Amniotic stem cell (primary cell): Measurements from ENCODE around the gene LRRC10B.

Source experiments
- DNase-seq: peaks from one replicate; lab custom pipeline; 2025; lab: John Stamatoyannopoulos, UW

LRRC10B gene

DNA sequence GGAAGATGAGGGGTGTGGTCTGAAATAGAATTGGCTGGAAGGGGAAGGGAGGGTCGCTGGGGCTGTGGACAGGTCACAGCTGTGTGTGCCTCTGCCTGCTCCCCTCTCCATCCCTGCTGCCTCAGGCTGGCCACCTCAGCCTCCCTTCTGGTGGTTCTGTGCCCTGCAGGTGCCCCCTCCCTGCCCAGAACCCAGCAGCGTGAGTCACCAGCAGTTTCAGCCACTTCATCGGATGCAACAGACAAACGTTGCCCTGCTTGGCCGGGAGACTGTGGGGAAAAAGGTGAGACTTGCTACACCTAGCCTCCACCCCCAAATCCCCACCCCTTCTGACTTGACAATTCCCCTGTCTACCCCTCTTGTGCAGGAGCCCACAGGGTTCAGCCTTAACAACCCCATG lies 21.8 kb upstream of the LRRC10B start:
- no peak for DNase-seq

DNA sequence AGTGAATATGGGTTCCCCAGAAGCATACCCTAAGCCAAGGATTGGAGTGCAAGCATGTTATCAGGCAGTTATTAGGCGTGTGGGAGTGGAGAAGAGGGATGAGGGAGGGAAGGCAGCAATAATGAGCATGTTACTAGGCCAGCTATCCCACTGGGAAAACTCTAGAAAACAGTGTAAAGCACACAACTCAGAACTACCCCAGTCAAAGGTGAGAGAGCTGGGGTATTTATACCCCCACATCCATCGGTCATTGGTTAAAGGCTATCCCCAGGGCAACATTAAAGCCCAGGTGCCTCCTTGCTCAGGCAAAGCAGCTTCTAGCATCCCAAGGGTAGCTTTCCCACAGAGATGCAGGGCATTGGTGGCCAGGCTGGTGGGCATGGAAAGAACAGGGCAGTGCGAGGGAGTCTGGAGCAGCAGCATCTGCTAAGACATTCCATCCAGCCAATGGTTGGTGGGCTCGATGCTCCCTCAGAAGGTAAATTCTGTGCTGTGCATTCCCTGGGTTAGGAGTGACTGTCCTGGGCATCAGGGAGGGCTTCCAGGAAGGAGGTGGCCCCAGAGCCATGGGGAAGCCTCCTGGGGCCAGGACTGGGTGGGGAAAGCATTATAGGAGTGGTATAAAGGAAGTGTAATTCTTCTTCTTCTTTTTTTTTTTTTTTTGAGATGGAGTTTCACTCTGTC lies 21.1 kb upstream of the LRRC10B start:
- DNase-seq, result no peak

DNA sequence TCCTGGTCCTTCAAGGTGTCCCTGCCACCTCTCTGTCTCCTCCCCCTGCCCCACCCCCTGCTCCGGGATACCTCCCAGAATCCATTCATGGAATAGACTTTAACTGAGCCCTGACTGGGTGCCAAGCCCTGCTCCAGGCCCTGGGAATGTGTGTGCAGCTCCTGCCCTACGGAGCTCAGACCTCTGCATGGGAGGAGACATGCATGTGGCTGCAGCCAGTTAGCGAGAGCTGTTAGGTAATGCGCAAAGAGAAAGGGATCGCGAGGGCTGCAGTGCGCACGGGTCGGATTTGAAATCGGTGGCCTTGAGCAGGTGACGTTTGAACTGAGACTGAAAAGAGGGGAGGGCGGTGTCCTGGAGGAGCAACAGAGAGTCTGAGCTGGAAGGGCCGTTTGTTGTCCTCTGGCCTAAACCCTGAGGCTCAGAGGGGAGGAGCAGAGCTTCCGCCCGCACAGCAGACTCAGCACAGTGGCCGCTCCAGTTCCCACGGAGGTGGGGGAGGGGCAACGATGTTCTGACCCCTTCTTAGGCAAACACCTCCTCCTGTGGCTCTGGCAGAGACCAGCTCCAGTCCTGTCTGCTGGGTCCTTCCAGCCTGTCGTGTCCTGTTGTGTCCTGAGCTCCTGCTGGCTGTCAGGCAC lies 19.8 kb upstream of the LRRC10B start:
- DNase-seq, result no peak

DNA sequence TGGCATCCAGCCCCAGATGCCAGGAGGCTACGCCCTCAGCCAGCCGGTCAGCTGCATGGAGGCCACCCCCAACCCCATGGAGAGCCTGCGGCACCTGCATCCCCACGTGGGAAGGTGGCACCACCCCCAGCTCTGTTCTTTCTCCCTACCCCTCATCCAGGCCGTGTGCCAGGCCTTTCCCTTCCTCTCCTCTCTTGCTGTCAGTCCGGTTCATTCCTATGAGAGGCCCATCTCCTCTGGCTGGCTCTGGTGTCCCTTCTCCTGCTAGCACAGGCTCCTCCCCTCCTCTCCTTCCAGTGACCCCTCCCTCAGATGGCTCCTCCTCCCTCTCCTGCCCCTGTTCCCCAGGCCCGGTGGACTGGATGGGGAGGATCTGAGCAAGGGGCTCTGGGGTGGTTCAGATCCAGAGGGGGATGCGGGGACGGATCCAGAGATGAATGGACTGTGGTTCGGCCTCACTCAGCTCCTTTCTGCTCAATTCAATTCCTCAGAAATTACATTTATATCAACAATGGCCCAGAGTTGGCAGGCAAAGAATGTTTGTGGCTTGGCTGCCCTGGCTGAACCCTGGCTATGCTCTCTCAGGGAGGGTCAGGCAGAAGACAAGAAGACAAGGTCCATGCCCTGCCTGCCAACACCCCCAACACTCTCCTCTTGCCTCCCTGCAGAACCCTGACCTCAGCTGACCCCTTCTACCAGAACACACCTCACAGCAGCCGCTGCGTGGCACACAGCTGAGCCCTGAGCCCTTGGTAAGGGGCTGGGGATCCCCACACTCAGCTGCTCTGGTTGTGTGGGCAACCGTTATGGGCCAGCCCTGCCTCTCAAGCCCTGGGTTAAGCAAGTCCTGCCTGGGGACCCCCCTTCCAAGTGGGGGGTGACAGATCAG lies 18.5 kb upstream of the LRRC10B start:
- no peak for DNase-seq

DNA sequence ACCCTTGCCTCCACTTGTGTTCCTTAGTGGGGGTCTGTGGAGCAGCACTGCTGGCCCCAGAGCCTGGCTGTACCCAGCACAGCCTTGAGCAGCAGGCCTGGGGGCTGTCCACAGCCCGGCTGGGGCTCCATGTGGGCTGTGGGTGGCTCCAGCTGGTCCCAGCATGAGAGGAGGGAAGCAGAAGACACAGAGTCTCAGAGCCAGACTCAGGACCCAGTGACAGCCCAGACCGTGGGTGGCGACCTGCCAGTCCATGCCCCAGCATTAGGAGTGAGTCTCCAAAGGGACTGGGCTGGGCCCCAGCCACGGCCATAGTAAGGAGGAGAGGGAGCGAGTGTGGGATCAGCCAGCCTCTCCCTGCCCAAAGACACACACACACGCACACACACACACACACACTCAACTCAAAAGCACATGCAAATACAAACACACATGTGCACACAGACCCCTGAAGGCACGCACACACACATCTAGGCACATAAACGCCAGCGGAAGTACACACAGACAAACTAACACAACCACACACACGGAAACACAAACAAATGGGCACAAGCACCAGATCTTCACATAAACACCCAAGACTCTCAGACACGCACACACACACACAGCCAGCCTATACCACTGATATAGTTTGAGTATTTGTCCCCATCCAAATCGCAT lies 16.7 kb upstream of the LRRC10B start:
- no peak for DNase-seq

DNA sequence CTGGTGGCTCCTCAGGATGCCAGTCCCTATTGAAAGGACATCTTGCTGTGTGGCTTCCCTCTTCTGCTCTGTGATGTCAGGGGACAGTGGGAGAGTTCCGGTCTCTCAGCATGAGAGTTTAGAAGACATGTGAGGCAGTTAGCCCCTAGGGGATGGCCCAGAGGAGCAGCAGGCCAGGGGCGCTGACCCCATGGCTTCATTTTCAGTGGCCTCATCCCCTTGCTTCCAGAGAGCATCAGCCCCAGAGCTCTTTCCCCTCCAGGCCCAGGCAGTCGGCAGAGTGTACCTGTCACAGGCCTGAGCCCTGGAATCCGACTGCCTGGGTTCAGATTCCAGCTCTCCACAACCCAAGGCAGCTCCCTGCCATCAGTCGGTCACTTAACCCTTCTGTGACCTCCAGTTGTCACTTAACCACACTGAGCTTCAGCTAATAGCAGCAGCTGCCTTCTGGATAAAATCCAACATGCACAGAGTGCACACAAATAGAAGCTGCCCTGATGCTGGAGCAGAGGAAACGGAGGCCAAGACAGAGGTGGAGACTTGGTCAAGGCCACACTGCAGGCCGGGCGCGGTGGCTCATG lies 14.1 kb upstream of the LRRC10B start:
- no peak for DNase-seq

DNA sequence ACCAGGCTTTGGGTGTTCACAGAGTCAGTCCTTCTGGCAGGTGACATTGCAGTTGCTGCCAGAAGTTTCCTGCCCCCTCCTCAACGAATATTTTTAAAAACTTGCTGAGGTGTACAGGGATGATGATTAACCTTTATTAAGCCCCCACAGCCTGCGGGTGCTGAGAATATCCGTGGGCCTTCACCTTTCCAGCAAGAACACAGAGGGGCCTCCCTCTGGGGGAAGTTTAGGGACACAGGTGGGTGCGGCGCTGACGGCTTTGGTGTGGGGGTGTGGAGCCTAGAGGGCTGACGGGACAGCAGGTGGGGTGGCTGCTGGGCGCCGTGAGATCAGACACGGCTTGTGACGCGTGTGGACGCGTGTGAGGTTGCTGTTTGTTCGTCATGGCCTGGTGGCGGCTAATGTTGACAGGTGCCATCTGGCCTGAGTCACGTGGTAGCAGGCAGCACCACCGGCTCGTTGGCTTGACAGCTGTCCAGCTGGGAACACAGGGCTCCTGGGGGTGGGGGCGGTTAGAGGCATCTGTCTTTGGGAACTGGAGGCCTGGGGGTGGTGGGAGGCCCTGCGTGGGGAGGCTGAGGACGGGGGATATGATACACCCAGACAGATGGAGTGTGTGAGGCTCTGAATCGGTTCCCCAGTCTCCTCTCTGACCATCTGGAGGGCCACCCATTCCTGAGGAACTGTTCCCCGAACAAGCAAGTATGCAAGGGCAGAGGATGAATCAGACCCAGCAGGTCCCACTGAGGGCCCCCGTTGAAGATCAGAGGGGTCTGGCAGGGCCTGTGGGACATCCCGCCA lies 12.5 kb upstream of the LRRC10B start:
- DNase-seq, result no peak

DNA sequence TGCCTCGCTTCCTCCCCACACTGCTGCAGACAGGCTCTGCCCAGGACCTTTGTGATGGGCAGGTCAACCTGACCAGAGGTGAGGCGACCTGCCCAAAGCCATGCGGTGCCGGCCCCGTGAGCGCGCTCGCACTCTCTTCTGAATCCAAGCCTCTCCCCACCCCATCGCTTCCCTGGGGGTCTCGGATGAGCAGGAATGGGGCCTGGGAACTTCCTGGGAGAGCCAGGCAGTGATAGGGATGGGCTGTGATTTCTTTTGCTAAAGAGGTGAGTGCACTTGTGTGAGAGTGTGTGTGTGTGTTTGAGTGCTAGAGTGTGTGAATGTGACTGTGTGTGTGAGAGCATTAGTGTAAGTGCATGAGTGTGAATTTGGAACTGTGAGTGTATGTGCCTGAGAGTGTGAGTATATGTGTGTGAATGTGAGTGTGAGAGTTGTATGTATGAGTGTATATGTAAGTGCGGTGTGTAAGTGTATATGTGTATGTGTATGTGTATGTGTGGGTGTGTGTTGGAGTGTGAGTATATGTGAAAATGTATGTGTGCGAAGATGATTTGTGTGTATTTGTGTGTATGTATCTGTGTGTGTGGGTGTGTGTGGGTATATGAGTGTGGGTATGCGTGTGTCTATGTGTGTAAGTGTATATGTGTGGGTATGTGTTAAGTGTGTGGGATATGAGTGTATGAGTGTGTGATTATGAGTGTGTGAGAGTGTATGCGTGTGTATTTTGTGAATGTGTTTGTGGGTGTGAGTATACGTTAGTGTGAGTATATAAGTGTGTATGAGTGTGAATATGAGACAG lies 11.7 kb upstream of the LRRC10B start:
- no peak for DNase-seq

DNA sequence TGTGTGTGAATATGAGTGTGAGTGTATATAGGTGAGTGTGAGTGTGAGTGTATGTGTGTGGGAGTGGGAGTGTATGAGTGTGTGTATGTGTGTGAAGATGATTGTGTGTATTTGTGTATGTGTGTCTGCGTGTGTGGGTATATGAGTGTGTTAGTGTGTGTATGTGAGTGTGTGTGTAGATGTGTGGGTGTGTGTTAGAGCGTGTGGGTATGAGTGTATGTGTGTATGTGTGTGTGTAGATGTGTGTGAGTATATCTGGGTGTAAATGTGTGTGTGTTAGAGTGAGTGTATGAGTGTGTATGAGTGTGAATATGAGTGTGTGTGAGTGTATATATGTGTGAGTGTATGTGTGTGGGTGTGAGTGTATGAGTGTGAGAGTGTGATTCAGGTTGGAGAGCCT lies 11.1 kb upstream of the LRRC10B start:
- no peak for DNase-seq

DNA sequence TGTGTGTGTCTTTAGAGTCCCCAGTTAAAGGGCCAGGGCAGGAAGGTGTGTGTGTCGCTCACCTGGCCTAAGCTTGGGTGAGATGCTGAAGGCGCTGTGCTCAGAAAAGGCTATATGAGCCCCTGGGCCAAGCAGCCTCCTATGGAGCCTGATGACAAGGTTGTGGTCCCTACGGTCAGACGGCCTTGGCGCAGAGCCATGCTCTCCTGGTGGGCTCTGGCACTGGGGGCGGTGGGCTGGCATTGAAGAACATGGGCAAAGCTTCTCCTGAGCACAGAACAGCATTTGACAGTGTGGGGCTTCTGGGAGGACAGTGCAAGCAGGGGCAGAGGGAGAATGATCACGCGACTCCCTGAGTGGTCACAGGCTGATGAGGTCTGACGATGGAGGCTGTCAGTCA lies 10.7 kb upstream of the LRRC10B start:
- DNase-seq, result no peak

DNA sequence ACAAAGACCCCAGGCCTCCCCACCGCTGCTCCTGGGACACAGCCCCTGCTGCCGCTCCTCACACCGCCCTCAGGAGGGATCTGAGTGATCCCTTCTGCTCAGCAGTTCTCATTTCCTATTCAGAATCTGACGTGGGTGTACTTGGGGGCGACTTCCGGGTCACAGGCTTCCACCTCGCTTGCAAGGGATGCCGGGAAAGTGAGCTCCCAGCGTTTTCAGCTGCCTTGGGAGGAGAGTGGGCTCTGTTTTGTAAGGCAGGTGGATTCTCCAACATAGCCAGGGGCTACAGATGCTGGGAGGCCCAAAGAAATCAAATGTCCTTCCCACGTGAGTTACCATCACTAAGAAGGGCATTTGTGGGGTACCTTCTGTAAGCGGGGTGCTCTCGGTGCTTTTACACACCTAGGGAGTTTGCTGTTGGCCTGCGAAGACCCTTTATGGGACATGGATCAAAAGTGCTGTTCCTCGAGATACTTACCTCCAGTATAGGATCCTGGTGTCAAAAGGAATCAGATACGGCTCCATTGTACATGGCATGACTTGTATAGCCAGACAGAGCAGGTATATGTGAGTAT lies 9.7 kb upstream of the LRRC10B start:
- DNase-seq, result no peak

DNA sequence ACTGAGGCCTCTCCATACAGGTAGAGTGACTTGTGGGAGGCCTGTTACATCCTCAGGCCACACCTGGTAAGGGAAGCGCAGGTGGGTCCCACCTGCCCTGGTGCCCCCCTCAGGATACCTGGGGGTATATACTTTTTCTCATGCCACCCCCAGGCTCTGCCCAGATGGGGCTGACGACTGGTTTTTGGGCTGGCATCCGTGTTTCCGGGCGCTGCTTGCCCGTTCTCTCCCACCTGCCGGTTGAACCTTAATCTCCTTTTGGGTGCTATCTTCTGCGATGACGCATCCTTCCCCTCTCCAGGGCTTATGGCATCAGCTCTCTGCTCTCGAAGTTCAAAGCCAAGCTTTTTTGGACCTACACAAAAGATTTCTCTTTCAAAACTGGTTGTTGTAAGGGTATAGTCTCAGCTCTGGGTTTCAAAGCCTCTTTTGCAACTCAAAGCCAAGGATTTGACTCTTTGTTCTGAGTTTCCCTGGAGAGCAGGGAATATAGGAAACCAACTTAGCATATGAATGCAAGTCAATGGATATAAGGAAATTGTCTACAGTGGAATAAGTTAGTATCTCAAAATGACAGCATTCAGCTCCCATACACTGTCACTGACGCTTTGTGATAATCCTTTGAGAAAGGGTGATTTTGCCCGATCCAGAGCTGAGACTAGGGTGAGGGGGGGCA lies 8.6 kb upstream of the LRRC10B start:
- no peak for DNase-seq

DNA sequence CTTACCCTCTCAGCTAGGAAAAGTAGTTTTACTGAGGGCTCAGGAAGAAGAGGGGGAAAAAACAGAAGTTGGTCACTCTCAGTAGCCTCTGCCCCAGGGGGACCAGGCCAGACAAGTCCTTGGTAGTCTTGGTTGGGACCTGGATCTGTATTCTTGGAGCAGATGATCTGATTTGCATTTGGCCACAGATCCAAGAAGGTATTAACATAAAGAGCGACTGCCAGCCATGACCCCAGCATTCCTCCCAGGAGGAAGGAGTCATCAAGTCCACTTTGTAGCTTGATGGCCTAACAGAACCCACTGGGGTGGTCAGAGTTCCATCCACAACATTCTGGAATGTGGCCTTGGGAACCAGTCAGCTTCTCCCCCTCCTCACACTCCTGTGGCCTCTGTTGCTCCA lies 6.0 kb upstream of the LRRC10B start:
- no peak for DNase-seq

DNA sequence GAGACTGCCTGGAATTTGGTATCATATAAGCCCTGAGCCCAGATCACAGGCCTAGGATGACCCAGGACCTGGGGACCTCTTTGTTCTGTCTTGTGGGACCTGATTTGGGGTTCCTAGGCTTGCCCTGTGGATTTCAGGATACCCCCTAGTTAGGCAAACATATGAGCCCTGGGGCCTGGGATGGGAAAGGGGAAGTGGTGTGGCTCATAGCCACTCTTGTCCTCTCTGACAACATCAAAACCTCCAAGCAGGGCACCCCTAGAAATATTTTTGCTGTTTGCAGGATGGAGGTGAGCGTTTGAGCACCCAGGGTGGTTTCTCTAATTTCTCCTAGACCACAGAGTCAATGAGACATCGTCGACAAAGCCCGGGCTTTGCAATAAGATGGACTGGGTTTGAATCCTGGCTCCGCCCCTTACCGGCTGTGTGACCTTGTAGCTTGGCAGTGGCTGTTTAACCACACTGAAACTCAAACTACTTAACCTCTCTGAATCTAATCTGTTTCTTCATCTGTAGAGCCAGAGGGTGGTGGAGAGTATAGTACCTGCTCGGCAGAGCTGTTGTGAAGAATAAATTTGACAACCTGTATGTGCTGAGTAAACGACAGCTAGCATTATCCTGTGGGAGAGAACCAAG lies 5.3 kb upstream of the LRRC10B start:
- DNase-seq, result no peak

DNA sequence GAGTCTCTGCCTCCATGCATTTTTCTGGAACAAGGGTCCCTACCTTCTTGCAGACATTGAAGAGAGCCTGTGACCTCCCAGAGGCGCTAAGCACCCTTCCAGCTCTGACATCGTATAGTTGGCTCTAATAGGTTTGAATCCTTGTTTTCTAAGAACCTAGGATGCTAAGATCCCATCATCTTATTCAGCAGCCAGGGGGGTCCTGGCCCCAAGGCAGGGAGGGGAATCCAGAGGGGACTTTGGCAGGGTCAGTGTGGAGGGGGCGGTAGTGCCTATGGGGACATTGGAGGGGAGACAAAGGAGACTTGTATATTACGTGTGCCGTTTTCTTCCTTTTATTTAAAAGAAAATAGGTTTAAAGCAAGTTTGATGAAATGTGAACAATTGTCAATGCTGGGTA lies 3.4 kb upstream of the LRRC10B start:
- no peak for DNase-seq

DNA sequence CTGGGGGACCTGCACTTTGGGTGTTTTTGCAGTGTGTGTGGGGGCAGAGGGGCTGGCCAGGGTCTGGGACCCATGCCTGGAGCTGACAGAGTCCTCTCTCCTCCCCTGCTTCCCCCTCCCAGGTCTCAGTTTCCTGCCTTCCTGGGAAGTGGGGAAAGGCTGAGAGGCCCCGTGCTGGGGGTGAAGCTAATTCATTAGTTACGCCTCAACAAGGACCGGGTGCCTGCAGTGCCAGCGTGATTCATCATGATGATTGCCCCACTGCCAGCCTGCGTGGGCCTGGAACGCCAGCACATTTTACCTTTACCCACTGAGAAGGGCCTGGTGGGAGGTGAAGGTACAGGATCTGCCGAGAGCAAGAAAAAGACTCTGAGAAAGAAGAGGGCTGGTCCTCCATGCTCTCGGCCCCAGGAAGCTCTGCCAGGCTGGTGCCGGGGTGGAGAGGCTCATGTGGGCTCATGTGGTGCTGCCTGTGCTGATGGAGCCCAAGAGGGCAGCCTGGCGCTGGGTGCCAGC lies 2.9 kb upstream of the LRRC10B start:
- DNase-seq, result peak; percentile 25

DNA sequence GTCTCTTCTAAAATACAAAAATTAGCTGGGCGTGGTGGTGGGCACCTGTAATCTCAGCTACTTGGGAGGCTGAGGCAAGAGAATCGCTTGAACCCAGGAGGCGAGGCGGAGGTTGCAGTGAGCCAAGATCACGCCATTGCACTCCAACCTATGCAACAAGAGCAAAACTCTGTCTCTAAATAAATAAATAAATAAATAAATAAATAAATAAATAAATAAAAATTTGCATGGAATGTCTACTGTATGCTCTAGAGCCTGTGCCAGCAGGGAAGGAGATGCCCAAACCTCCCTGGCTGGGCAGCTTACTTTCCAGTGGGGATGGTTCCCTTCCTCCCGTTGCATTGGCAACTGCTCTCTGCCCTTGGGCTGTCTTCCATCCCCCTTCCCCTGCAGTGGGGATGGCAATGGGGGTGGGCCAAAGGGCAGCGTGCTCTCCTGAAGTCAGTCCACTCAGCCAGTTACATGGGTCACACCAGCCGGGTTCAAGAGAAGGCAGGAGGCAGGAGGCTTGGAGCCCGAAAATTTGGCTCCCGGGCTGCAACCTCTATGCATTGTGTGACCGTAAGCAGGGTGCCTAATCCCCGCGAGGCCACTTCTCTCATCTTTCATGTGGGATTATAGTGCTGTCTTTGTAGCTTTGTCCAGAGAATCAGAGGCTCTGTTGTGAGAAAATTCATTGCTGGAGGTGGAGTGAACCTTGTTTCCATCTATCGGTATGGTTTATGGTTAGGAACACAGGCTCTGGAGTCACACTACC lies 1.4 kb upstream of the LRRC10B start:
- no peak for DNase-seq
